ENCODE data around the gene SLC12A8. TPM values are rescaled to one million over a fixed set of nuclear protein-coding genes. Genes with fewer than 3 reads are reported as not detected.

The SLC12A8 gene
- total RNA-seq, 1 donor from 2014 or later, result 2.2 TPM

DNA sequence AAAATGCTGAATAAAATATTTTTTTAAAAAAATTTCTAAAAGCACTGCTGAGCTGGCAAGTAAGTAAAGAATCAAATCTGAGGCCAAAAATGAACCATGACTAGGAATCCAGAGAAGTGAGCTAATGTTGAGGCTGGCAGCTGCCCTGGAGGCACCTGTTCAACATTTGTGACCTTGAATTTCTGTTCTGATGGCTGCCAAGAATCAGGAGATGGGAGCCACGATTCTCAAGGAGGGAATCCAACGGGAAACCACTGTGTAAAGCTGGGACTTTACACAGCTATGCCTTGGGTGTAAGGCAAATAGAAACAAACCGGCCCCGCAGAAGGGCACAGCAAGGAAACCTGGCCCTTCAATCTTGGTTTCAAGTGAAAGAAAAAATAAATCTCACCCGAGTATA is 179.4 kb downstream of the SLC12A8 start:
- no peaks in the 10 kb centered on the region for H4K20me1 ChIP-seq (ENCODE audit: low read depth)
- Mint-ChIP-seq H3K4me3 (no peak overlapping the region), H3K27ac (peak overlapping the region; percentile 72), H3K27me3 (ENCODE audit: insufficient read depth, low read depth) (peaks cover 7% of the 10 kb centered on the region), H3K36me3 (peaks cover 38% of the 10 kb centered on the region), H3K9me3 (peaks cover 26% of the 10 kb centered on the region), H3K4me1 (peaks cover 22% of the 10 kb centered on the region)
- peaks cover 20% of the 10 kb centered on the region for H3K4me1 ChIP-seq
- H2AFZ ChIP-seq (replicated peaks), result no peak overlapping the region
- no peak overlapping the region for H3K4me3 ChIP-seq
- no peak for DNase-seq (ENCODE audit: low spot score)
- H3K27me3 ChIP-seq, result no peaks in the 10 kb centered on the region
- H3F3A ChIP-seq (ENCODE audit: low read depth), result peaks cover 21% of the 10 kb centered on the region
- no peak overlapping the region for H3K27ac ChIP-seq
- H3K9me3 ChIP-seq (ENCODE audit: low read depth), result peaks cover 6% of the 10 kb centered on the region
- TF ChIP-seq, protein P1, sequence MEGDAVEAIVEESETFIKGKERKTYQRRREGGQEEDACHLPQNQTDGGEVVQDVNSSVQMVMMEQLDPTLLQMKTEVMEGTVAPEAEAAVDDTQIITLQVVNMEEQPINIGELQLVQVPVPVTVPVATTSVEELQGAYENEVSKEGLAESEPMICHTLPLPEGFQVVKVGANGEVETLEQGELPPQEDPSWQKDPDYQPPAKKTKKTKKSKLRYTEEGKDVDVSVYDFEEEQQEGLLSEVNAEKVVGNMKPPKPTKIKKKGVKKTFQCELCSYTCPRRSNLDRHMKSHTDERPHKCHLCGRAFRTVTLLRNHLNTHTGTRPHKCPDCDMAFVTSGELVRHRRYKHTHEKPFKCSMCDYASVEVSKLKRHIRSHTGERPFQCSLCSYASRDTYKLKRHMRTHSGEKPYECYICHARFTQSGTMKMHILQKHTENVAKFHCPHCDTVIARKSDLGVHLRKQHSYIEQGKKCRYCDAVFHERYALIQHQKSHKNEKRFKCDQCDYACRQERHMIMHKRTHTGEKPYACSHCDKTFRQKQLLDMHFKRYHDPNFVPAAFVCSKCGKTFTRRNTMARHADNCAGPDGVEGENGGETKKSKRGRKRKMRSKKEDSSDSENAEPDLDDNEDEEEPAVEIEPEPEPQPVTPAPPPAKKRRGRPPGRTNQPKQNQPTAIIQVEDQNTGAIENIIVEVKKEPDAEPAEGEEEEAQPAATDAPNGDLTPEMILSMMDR (IDR thresholded peaks at IDR 0.05), result no peak
- TF ChIP-seq EZH2phosphoT487 (IDR thresholded peaks at IDR 0.05), result no peak
- TF ChIP-seq EZH2 (IDR thresholded peaks at IDR 0.05), result no peak
- H3K9ac ChIP-seq, result no peak overlapping the region
- H3K79me2 ChIP-seq (ENCODE audit: low read depth), result peaks cover 8% of the 10 kb centered on the region
- H3K36me3 ChIP-seq, result peaks cover 7% of the 10 kb centered on the region
- no peak overlapping the region for H3K4me2 ChIP-seq

- no peak for DNase-seq (ENCODE audit: low spot score)
- Histone ChIP-seq H3K27ac (no peak overlapping the region), H3K27me3 (no peaks in the 10 kb centered on the region), H3K79me2 (ENCODE audit: low read depth) (peaks cover 8% of the 10 kb centered on the region), H3K4me1 (peaks cover 15% of the 10 kb centered on the region), H3K4me3 (no peak overlapping the region), H3K4me2 (no peak overlapping the region), H4K20me1 (ENCODE audit: low read depth) (no peaks in the 10 kb centered on the region), H3K9me3 (ENCODE audit: low read depth) (peaks cover 6% of the 10 kb centered on the region), H2AFZ (replicated peaks) (no peak overlapping the region), H3K36me3 (peaks cover 7% of the 10 kb centered on the region), H3K9ac (no peak overlapping the region), H3F3A (ENCODE audit: low read depth) (peaks cover 16% of the 10 kb centered on the region)
- no peak overlapping the region for H3K4me3 Mint-ChIP-seq
- peaks cover 18% of the 10 kb centered on the region for H3K4me1 Mint-ChIP-seq
- TF ChIP-seq, protein P1 (IDR thresholded peaks at IDR 0.05), result no peak
- no peak for TF ChIP-seq EZH2phosphoT487 (IDR thresholded peaks at IDR 0.05)
- TF ChIP-seq EZH2 (IDR thresholded peaks at IDR 0.05), result no peak
- peaks cover 7% of the 10 kb centered on the region for H3K27me3 Mint-ChIP-seq (ENCODE audit: insufficient read depth, low read depth)
- peaks cover 24% of the 10 kb centered on the region for H3K9me3 Mint-ChIP-seq
- H3K27ac Mint-ChIP-seq, result peak overlapping the region; percentile 76
- H3K36me3 Mint-ChIP-seq, result peaks cover 42% of the 10 kb centered on the region
Measured at GRCh38 chr3:125032683-125033082, 179.9 kb downstream of the SLC12A8 start.

Small RNA genes lying within 50 kb of the gene (microRNA-seq; reads per million reads assigned to microRNA genes)
- gene MIR5092, result 1.3 reads per million

Small RNA genes lying within 50 kb of the gene (small RNA-seq; reads per million reads assigned to genes)
- gene MIR5092 (not detected), gene RNA5SP137 (not detected), gene RNU6-230P (not detected)

Other genes starting within 250 kb of the SLC12A8 start
- 11.4 and 16.4 TPM in 2 replicates for gene HEG1, start 156.8 kb downstream of the SLC12A8 start, total RNA-seq (ENCODE audit: low replicate concordance)
- 24.2 and 37.1 TPM in 2 replicates for gene ZNF148, start 162.6 kb upstream of the SLC12A8 start, total RNA-seq (ENCODE audit: low replicate concordance)